Stomach (tissue), 4 donors: ENCODE data around the gene CYP4F8.

Experiments used
- EP300 ChIP-seq: sonication (generic); formaldehyde crosslinking; IDR thresholded peaks from one replicate; pipeline ENCODE4 v1.6.1; 2017; ENCODE audit warnings: antibody characterized with exemption
- POLR2AphosphoS5 ChIP-seq, 3 donors: sonication (generic); formaldehyde crosslinking; IDR thresholded peaks; one replicate each; pipeline ENCODE4 v1.6.1; 2016; ENCODE audit warnings: antibody characterized with exemption in 3 of 3
- TF ChIP-seq, protein P1 (sequence below), 7 experiments: fragments of 450-650 bp in 4 of 7; fragments of 200-600 bp in 3 of 7; sonication (generic) in 3 of 7; IDR thresholded peaks; one replicate each; pipeline ENCODE4 v1.5.1; 2016 to 2019; ENCODE audit warnings: antibody characterized with exemption in 7 of 7, control low read depth in 2 of 7, mild to moderate bottlenecking in 1 of 7

DNA sequence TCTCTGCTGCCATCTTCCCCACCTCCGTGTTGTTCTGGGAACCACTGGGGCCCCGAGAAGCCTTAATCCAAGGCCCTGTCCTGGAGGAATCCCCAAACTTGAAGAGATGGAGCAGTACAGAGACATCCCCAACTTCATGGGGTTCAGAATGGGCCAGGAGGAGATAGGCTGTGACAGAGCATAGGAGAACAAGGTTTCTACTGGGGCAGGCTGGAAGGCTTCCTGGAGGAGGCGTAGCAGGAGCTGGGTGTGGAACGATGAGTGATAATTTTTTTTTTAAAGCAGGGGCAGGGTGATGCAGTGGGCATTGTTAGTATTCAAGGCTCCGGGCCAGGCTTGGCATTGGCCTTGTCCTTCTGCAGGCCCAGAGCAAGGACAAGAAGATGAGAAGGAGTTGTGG lies 3.3 kb downstream of the CYP4F8 start:
- TF ChIP-seq, protein P1, sequence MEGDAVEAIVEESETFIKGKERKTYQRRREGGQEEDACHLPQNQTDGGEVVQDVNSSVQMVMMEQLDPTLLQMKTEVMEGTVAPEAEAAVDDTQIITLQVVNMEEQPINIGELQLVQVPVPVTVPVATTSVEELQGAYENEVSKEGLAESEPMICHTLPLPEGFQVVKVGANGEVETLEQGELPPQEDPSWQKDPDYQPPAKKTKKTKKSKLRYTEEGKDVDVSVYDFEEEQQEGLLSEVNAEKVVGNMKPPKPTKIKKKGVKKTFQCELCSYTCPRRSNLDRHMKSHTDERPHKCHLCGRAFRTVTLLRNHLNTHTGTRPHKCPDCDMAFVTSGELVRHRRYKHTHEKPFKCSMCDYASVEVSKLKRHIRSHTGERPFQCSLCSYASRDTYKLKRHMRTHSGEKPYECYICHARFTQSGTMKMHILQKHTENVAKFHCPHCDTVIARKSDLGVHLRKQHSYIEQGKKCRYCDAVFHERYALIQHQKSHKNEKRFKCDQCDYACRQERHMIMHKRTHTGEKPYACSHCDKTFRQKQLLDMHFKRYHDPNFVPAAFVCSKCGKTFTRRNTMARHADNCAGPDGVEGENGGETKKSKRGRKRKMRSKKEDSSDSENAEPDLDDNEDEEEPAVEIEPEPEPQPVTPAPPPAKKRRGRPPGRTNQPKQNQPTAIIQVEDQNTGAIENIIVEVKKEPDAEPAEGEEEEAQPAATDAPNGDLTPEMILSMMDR (IDR thresholded peaks at IDR 0.05), result no peak
- TF ChIP-seq POLR2AphosphoS5 (IDR thresholded peaks at IDR 0.05) (no peak), EP300 (no peak)
